ENCODE results near the gene PPFIA4. TPM values are rescaled to one million over a fixed set of nuclear protein-coding genes. Genes with fewer than 3 reads are reported as not detected.
"Not testable (repeated sequence)": the region's sequence is repeated elsewhere in the genome, so short reads cannot be mapped to it uniquely, and the experiment has no call there.

PPFIA4 gene
- 0.04 TPM in 1 of 2 replicates, not detected in the other for total RNA-seq (2014; rRNA removed; shearing (Covaris generic); ENCODE audit: low replicate concordance)

- Histone ChIP-seq H3K27me3 (ENCODE audit: low read length) (no peaks in the 10 kb centered on the region), H4K20me1 (ENCODE audit: insufficient read depth, low read depth, low read length) (0 out of 2 replicates have a peak, but pooled peaks cover 3% of the 10 kb centered on the region), H3K9me2 (replicated peaks; ENCODE audit: insufficient read depth, low read length) (no peaks in the 10 kb centered on the region), H3K9me3 (ENCODE audit: low read length) (no peaks in the 10 kb centered on the region), H3K36me3 (ENCODE audit: insufficient read depth, low read length) (peaks cover 26% of the 10 kb centered on the region; the same call in 1 of the 2 replicates), H2AFZ (ENCODE audit: low read length) (no peak within 1 kb of the TSS), H3K9ac (ENCODE audit: low read length) (no peak within 1 kb of the TSS), H3K4me1 (ENCODE audit: low read length) (no peaks in the 10 kb centered on the region), H3K79me2 (ENCODE audit: low read length) (no peaks in the 10 kb centered on the region), H3K4me3 (ENCODE audit: low read length) (no peak within 1 kb of the TSS), H3K4me2 (ENCODE audit: low read depth, low read length, poor library complexity, severe bottlenecking) (no peak within 1 kb of the TSS), H3K27ac (ENCODE audit: low read length) (no peak within 1 kb of the TSS)
- DNase-seq, result no peak
Measured at GRCh38 chr1:203026031-203026665, at the start of gene PPFIA4. Gene PPFIA4, plus strand, starts transcription at chr1:203026491. Its CDS starts 12,518 bp downstream, at chr1:203039009.

GRCh38 chr1:202976633-202977032 lies 49.7 kb upstream of the PPFIA4 start:
- no peaks in the 10 kb centered on the region for H3K9me2 ChIP-seq (replicated peaks; ENCODE audit: insufficient read depth, low read length)
- peaks cover 10% of the 10 kb centered on the region for H3K4me1 ChIP-seq (ENCODE audit: low read length)
- H3K27me3 ChIP-seq (ENCODE audit: low read length), result no peaks in the 10 kb centered on the region
- H4K20me1 ChIP-seq (ENCODE audit: insufficient read depth, low read depth, low read length), result no peaks in the 10 kb centered on the region
- no peaks in the 10 kb centered on the region for H3K36me3 ChIP-seq (ENCODE audit: insufficient read depth, low read length)
- DNase-seq, result no peak
- H3K27ac ChIP-seq (ENCODE audit: low read length), result no peak overlapping the region
- 0 out of 2 replicates have a peak overlapping the region, but pooled peaks have one; percentile 8 for H3K4me3 ChIP-seq (ENCODE audit: low read length)
- H3K79me2 ChIP-seq (ENCODE audit: low read length), result no peaks in the 10 kb centered on the region
- H3K4me2 ChIP-seq (ENCODE audit: low read depth, low read length, poor library complexity, severe bottlenecking), result peak overlapping the region; percentile 38
- no peaks in the 10 kb centered on the region for H3K9me3 ChIP-seq (ENCODE audit: low read length)
- no peak overlapping the region for H3K9ac ChIP-seq (ENCODE audit: low read length)
- H2AFZ ChIP-seq (ENCODE audit: low read length), result peak overlapping the region; percentile 81; the same call in 1 of the 2 replicates

- Histone ChIP-seq H3K4me1 (ENCODE audit: low read length) (peaks cover 10% of the 10 kb centered on the region), H3K79me2 (ENCODE audit: low read length) (no peaks in the 10 kb centered on the region), H3K27ac (ENCODE audit: low read length) (no peak overlapping the region), H4K20me1 (ENCODE audit: insufficient read depth, low read depth, low read length) (no peaks in the 10 kb centered on the region), H3K9me2 (replicated peaks; ENCODE audit: insufficient read depth, low read length) (no peaks in the 10 kb centered on the region), H2AFZ (ENCODE audit: low read length) (no peak overlapping the region), H3K27me3 (ENCODE audit: low read length) (no peaks in the 10 kb centered on the region), H3K9me3 (ENCODE audit: low read length) (no peaks in the 10 kb centered on the region), H3K4me3 (ENCODE audit: low read length) (no peak overlapping the region), H3K36me3 (ENCODE audit: insufficient read depth, low read length) (no peaks in the 10 kb centered on the region), H3K4me2 (ENCODE audit: low read depth, low read length, poor library complexity, severe bottlenecking) (no peak overlapping the region), H3K9ac (ENCODE audit: low read length) (no peak overlapping the region)
- no peak for DNase-seq
Measured at GRCh38 chr1:202979459-202979858, 46.8 kb upstream of the PPFIA4 start.

GRCh38 chr1:202981939-202982338 lies 44.4 kb upstream of the PPFIA4 start:
- Histone ChIP-seq H3K79me2 (ENCODE audit: low read length) (no peaks in the 10 kb centered on the region), H3K9me2 (replicated peaks; ENCODE audit: insufficient read depth, low read length) (no peaks in the 10 kb centered on the region), H3K27me3 (ENCODE audit: low read length) (no peaks in the 10 kb centered on the region), H3K27ac (ENCODE audit: low read length) (no peak overlapping the region), H3K9me3 (ENCODE audit: low read length) (no peaks in the 10 kb centered on the region), H3K36me3 (ENCODE audit: insufficient read depth, low read length) (no peaks in the 10 kb centered on the region), H3K9ac (ENCODE audit: low read length) (no peak overlapping the region), H3K4me2 (ENCODE audit: low read depth, low read length, poor library complexity, severe bottlenecking) (no peak overlapping the region), H3K4me3 (ENCODE audit: low read length) (no peak overlapping the region), H3K4me1 (ENCODE audit: low read length) (peaks cover 4% of the 10 kb centered on the region), H4K20me1 (ENCODE audit: insufficient read depth, low read depth, low read length) (no peaks in the 10 kb centered on the region), H2AFZ (ENCODE audit: low read length) (no peak overlapping the region)
- no peak for DNase-seq

GRCh38 chr1:202982715-202983430 lies 43.4 kb upstream of the PPFIA4 start:
- no peak overlapping the region for H3K27ac ChIP-seq (ENCODE audit: low read length)
- DNase-seq, result no peak
- no peaks in the 10 kb centered on the region for H3K27me3 ChIP-seq (ENCODE audit: low read length)
- H3K4me1 ChIP-seq (ENCODE audit: low read length), result no peaks in the 10 kb centered on the region
- H4K20me1 ChIP-seq (ENCODE audit: insufficient read depth, low read depth, low read length), result no peaks in the 10 kb centered on the region
- H3K9me3 ChIP-seq (ENCODE audit: low read length), result no peaks in the 10 kb centered on the region
- H3K79me2 ChIP-seq (ENCODE audit: low read length), result no peaks in the 10 kb centered on the region
- H2AFZ ChIP-seq (ENCODE audit: low read length), result no peak overlapping the region
- H3K9me2 ChIP-seq (replicated peaks; ENCODE audit: insufficient read depth, low read length), result no peaks in the 10 kb centered on the region
- H3K4me3 ChIP-seq (ENCODE audit: low read length), result no peak overlapping the region
- no peak overlapping the region for H3K9ac ChIP-seq (ENCODE audit: low read length)
- no peaks in the 10 kb centered on the region for H3K36me3 ChIP-seq (ENCODE audit: insufficient read depth, low read length)
- H3K4me2 ChIP-seq (ENCODE audit: low read depth, low read length, poor library complexity, severe bottlenecking), result no peak overlapping the region

- not testable (repeated sequence) for H3K79me2 ChIP-seq (ENCODE audit: low read length); DNase-seq; H3K4me1 ChIP-seq (ENCODE audit: low read length); H2AFZ ChIP-seq (ENCODE audit: low read length); H3K27ac ChIP-seq (ENCODE audit: low read length); H3K9ac ChIP-seq (ENCODE audit: low read length); H3K4me2 ChIP-seq (ENCODE audit: low read depth, low read length, poor library complexity, severe bottlenecking); H3K36me3 ChIP-seq (ENCODE audit: insufficient read depth, low read length); H3K27me3 ChIP-seq (ENCODE audit: low read length); H3K9me3 ChIP-seq (ENCODE audit: low read length); H3K9me2 ChIP-seq (replicated peaks; ENCODE audit: insufficient read depth, low read length); H4K20me1 ChIP-seq (ENCODE audit: insufficient read depth, low read depth, low read length); H3K4me3 ChIP-seq (ENCODE audit: low read length)
Measured at GRCh38 chr1:202986120-202986519, 40.2 kb upstream of the PPFIA4 start.

- H3K79me2 ChIP-seq (ENCODE audit: low read length), result no peaks in the 10 kb centered on the region
Measured at GRCh38 chr1:202987255-202987654, 39.0 kb upstream of the PPFIA4 start.

GRCh38 chr1:202987922-202988583 lies 38.2 kb upstream of the PPFIA4 start:
- Histone ChIP-seq H3K4me1 (ENCODE audit: low read length) (no peaks in the 10 kb centered on the region), H3K27me3 (ENCODE audit: low read length) (no peaks in the 10 kb centered on the region), H3K27ac (ENCODE audit: low read length) (no peak overlapping the region), H4K20me1 (ENCODE audit: insufficient read depth, low read depth, low read length) (no peaks in the 10 kb centered on the region), H3K9me2 (replicated peaks; ENCODE audit: insufficient read depth, low read length) (no peaks in the 10 kb centered on the region), H3K9ac (ENCODE audit: low read length) (no peak overlapping the region), H3K36me3 (ENCODE audit: insufficient read depth, low read length) (no peaks in the 10 kb centered on the region), H3K4me3 (ENCODE audit: low read length) (no peak overlapping the region), H3K79me2 (ENCODE audit: low read length) (no peaks in the 10 kb centered on the region), H3K4me2 (ENCODE audit: low read depth, low read length, poor library complexity, severe bottlenecking) (no peak overlapping the region), H3K9me3 (ENCODE audit: low read length) (no peaks in the 10 kb centered on the region), H2AFZ (ENCODE audit: low read length) (no peak overlapping the region)
- no peak for DNase-seq

More at GRCh38 chr1:202987255-202987654, 39.0 kb upstream of the PPFIA4 start:
- Histone ChIP-seq H3K36me3 (ENCODE audit: insufficient read depth, low read length) (no peaks in the 10 kb centered on the region), H3K4me2 (ENCODE audit: low read depth, low read length, poor library complexity, severe bottlenecking) (no peak overlapping the region), H4K20me1 (ENCODE audit: insufficient read depth, low read depth, low read length) (no peaks in the 10 kb centered on the region), H3K9me3 (ENCODE audit: low read length) (no peaks in the 10 kb centered on the region), H3K4me1 (ENCODE audit: low read length) (no peaks in the 10 kb centered on the region), H2AFZ (ENCODE audit: low read length) (no peak overlapping the region), H3K9me2 (replicated peaks; ENCODE audit: insufficient read depth, low read length) (no peaks in the 10 kb centered on the region), H3K4me3 (ENCODE audit: low read length) (no peak overlapping the region), H3K27ac (ENCODE audit: low read length) (no peak overlapping the region), H3K9ac (ENCODE audit: low read length) (no peak overlapping the region), H3K27me3 (ENCODE audit: low read length) (no peaks in the 10 kb centered on the region)
- DNase-seq, result no peak
